Ishikawa (cell line): ENCODE data around the gene CORT.
A peak's percentile ranks its signal among the peaks of the same experiment; 100 is the strongest.

Experiments
- CEBPB ChIP-seq: IDR thresholded peaks from 2 replicates; pipeline ENCODE4 v1.6.1; 2012
- CREB1 ChIP-seq: IDR thresholded peaks from 2 replicates; pipeline ENCODE4 v1.6.1; 2012; ENCODE audit warnings: low read depth
- EGR1 ChIP-seq: IDR thresholded peaks from 2 replicates; pipeline ENCODE4 v1.6.1; 2012
- EP300 ChIP-seq: IDR thresholded peaks from 2 replicates; pipeline ENCODE4 v1.6.1; 2012; ENCODE audit warnings: borderline replicate concordance
- FOXM1 ChIP-seq: IDR thresholded peaks from 2 replicates; pipeline ENCODE4 v1.6.1; 2012; ENCODE audit warnings: low read depth, borderline replicate concordance
- MAX ChIP-seq: IDR thresholded peaks from 2 replicates; pipeline ENCODE4 v1.6.1; 2012
- NFIC ChIP-seq: IDR thresholded peaks from 2 replicates; pipeline ENCODE4 v1.6.1; 2012
- RAD21 ChIP-seq: IDR thresholded peaks from 2 replicates; pipeline ENCODE4 v1.6.1; 2012; ENCODE audit warnings: low read depth
- REST ChIP-seq: IDR thresholded peaks from 2 replicates; pipeline ENCODE4 v1.6.1; 2012; ENCODE audit warnings: low read depth, mild to moderate bottlenecking
- TAF1 ChIP-seq: IDR thresholded peaks from 2 replicates; pipeline ENCODE4 v1.6.1; 2012; ENCODE audit warnings: low read depth, mild to moderate bottlenecking
- TCF12 ChIP-seq: IDR thresholded peaks from 2 replicates; pipeline ENCODE4 v1.6.1; 2012; ENCODE audit warnings: low read depth
- TEAD4 ChIP-seq: IDR thresholded peaks from 2 replicates; pipeline ENCODE4 v1.6.1; 2012
- USF1 ChIP-seq: IDR thresholded peaks from 2 replicates; pipeline ENCODE4 v1.6.1; 2012
- YY1 ChIP-seq: IDR thresholded peaks from 2 replicates; pipeline ENCODE4 v1.6.1; 2012; ENCODE audit warnings: low read depth
- ZBTB7A ChIP-seq: IDR thresholded peaks from 2 replicates; pipeline ENCODE4 v1.6.1; 2012; ENCODE audit warnings: low read depth

The CORT gene

GRCh38 chr1:10430216-10431069 lies 19.4 kb upstream of the CORT start, which contains the start of gene CENPS:
CENPS (plus strand) TSS chr1:10430433; CDS start chr1:10430518, 85 bp downstream.
- TF ChIP-seq NFIC (no peak; the same call in 1 of the 2 replicates), TCF12 (peak; percentile 14; the same call in 1 of the 2 replicates), TEAD4 (no peak; the same call in 1 of the 2 replicates), ZBTB7A (peak; percentile 82), EP300 (no peak), TAF1 (peak; percentile 54; the same call in 1 of the 2 replicates), REST (no peak), MAX (peak; percentile 96), RAD21 (peak; percentile 51; the same call in 1 of the 2 replicates), CREB1 (no peak), EGR1 (peak; percentile 46; the same call in 1 of the 2 replicates)

- TF ChIP-seq CEBPB (no peak), TAF1 (no peak), MAX (no peak), USF1 (no peak), NFIC (no peak), ZBTB7A (no peak), EGR1 (no peak), FOXM1 (no peak), CREB1 (no peak), TEAD4 (no peak)
These were observed 18.6 kb upstream of the CORT start for GRCh38 chr1:10431070-10431730.

- TF ChIP-seq EGR1, result no peak
- TF ChIP-seq ZBTB7A, result no peak
- no peak for TF ChIP-seq CREB1
- TF ChIP-seq REST, result no peak
- TF ChIP-seq YY1, result no peak
- TF ChIP-seq TCF12, result no peak
- TF ChIP-seq TAF1, result no peak
- TF ChIP-seq FOXM1, result no peak
- TF ChIP-seq RAD21, result no peak
- TF ChIP-seq EP300, result no peak
- TF ChIP-seq CEBPB, result no peak
- no peak for TF ChIP-seq TEAD4
- TF ChIP-seq MAX, result no peak
- TF ChIP-seq NFIC, result no peak
- TF ChIP-seq USF1, result no peak
These were observed 16.7 kb upstream of the CORT start for GRCh38 chr1:10432910-10433700.

GRCh38 chr1:10433790-10434189 lies 16.0 kb upstream of the CORT start:
- no peak for TF ChIP-seq FOXM1
- no peak for TF ChIP-seq EP300
- TF ChIP-seq USF1, result no peak
- no peak for TF ChIP-seq REST
- no peak for TF ChIP-seq EGR1
- no peak for TF ChIP-seq CEBPB
- no peak for TF ChIP-seq TAF1
- no peak for TF ChIP-seq TEAD4
- no peak for TF ChIP-seq MAX
- no peak for TF ChIP-seq NFIC
- no peak for TF ChIP-seq YY1
- TF ChIP-seq CREB1, result no peak
